WTC11 (cell line): ENCODE results near the gene SPOP. TPM values are rescaled to one million over a fixed set of nuclear protein-coding genes. Genes with fewer than 3 reads are reported as not detected.

Experiments
- AFF4 ChIP-seq: sonication (generic); formaldehyde crosslinking; IDR thresholded peaks from 2 replicates; pipeline ENCODE4 v1.8.1; 2023; ENCODE audit warnings: mild to moderate bottlenecking, missing genetic modification reagents, borderline replicate concordance
- ATF3 ChIP-seq: sonication (generic); formaldehyde crosslinking; conservative IDR thresholded peaks from 2 replicates; pipeline ENCODE4 v1.8.1; 2022; ENCODE audit warnings: mild to moderate bottlenecking, missing genetic modification reagents
- CBFB ChIP-seq: sonication (generic); formaldehyde crosslinking; IDR thresholded peaks from 2 replicates; pipeline ENCODE4 v1.8.1; 2022; ENCODE audit warnings: mild to moderate bottlenecking, low read depth, missing genetic modification reagents
- CREM ChIP-seq: sonication (generic); formaldehyde crosslinking; IDR thresholded peaks from 2 replicates; pipeline ENCODE4 v1.8.1; 2022; ENCODE audit warnings: mild to moderate bottlenecking, missing genetic modification reagents, moderate library complexity
- CTCF ChIP-seq: fragments of 200-600 bp; IDR thresholded peaks from 2 replicates; pipeline ENCODE4 v1.8.0; 2022; ENCODE audit warnings: antibody characterized with exemption
- GABPB1 ChIP-seq: sonication (generic); formaldehyde crosslinking; IDR thresholded peaks from 2 replicates; pipeline ENCODE4 v1.8.1; 2023; ENCODE audit warnings: mild to moderate bottlenecking, missing genetic modification reagents
- IRF1 ChIP-seq: sonication (generic); formaldehyde crosslinking; IDR thresholded peaks from 2 replicates; pipeline ENCODE4 v1.8.0; 2023; ENCODE audit warnings: missing genetic modification reagents
- IRF2 ChIP-seq: sonication (generic); formaldehyde crosslinking; IDR thresholded peaks from 2 replicates; pipeline ENCODE4 v1.8.0; 2022; ENCODE audit warnings: low read depth, missing genetic modification reagents, borderline replicate concordance
- MXD4 ChIP-seq: fragments of 250-450 bp; sonication (Bioruptor Pico); IDR thresholded peaks from 2 replicates; pipeline ENCODE4 v1.8.0; 2021; ENCODE audit warnings: mild to moderate bottlenecking, moderate library complexity, borderline replicate concordance
- NFATC4 ChIP-seq: fragments of 250-450 bp; sonication (Bioruptor Pico); IDR thresholded peaks from 2 replicates; pipeline ENCODE4 v1.9.0; 2021; ENCODE audit warnings: mild to moderate bottlenecking
- NFYB ChIP-seq: sonication (generic); formaldehyde crosslinking; conservative IDR thresholded peaks from 2 replicates; pipeline ENCODE4 v1.8.0; 2022; ENCODE audit warnings: low read depth, missing genetic modification reagents
- OVOL2 ChIP-seq: fragments of 250-450 bp; sonication (Bioruptor Pico); IDR thresholded peaks from 2 replicates; pipeline ENCODE4 v1.9.0; 2021; ENCODE audit warnings: mild to moderate bottlenecking, borderline replicate concordance
- TCF7 ChIP-seq: sonication (generic); formaldehyde crosslinking; IDR thresholded peaks from 2 replicates; pipeline ENCODE4 v1.8.0; 2022; ENCODE audit warnings: mild to moderate bottlenecking, low read depth, missing genetic modification reagents, moderate library complexity
- TP53 ChIP-seq: sonication (generic); formaldehyde crosslinking; IDR thresholded peaks from 2 replicates; pipeline ENCODE4 v1.8.1; 2023; ENCODE audit warnings: mild to moderate bottlenecking, missing genetic modification reagents
- ZNF121 ChIP-seq: sonication (generic); formaldehyde crosslinking; IDR thresholded peaks from 2 replicates; pipeline ENCODE4 v1.8.0; 2023; ENCODE audit warnings: missing genetic modification reagents
- ZNF263 ChIP-seq: sonication (generic); formaldehyde crosslinking; IDR thresholded peaks from 2 replicates; pipeline ENCODE4 v1.8.1; 2022; ENCODE audit warnings: low read depth, mild to moderate bottlenecking, moderate library complexity, missing genetic modification reagents
- ZNF416 ChIP-seq: fragments of 250-450 bp; sonication (Bioruptor Pico); IDR thresholded peaks from 2 replicates; pipeline ENCODE4 v1.9.0; 2021; ENCODE audit warnings: mild to moderate bottlenecking, inconsistent platforms
- ZNF423 ChIP-seq: fragments of 250-450 bp; sonication (Bioruptor Pico); IDR thresholded peaks from 2 replicates; pipeline ENCODE4 v2.1.2; 2022; ENCODE audit warnings: mild to moderate bottlenecking, moderate library complexity
- ZNF671 ChIP-seq: fragments of 250-450 bp; sonication (Bioruptor Pico); IDR thresholded peaks from 2 replicates; pipeline ENCODE4 v1.8.0; 2021; ENCODE audit warnings: mild to moderate bottlenecking
- total RNA-seq: library from RNA; stranded (reverse); gene quantifications from 3 replicates; pipeline ENCODE4 v1.2.3, GENCODE V29; 2021
- TF ChIP-seq, protein P1 (sequence below): fragments of 250-450 bp; sonication (Bioruptor Pico); IDR thresholded peaks from 2 replicates; pipeline ENCODE4 v1.9.0; 2021; ENCODE audit warnings: mild to moderate bottlenecking, borderline replicate concordance
- TF ChIP-seq, protein P2 (sequence below): sonication (generic); formaldehyde crosslinking; conservative IDR thresholded peaks from 2 replicates; pipeline ENCODE4 v1.8.1; 2023; ENCODE audit warnings: mild to moderate bottlenecking, low read depth, missing genetic modification reagents, moderate library complexity
- TF ChIP-seq, protein P3 (sequence below): fragments of 250-450 bp; sonication (Bioruptor Pico); IDR thresholded peaks from 2 replicates; pipeline ENCODE4 v2.1.2; 2022; ENCODE audit warnings: mild to moderate bottlenecking, moderate library complexity
- TF ChIP-seq, protein P4 (sequence below): sonication (generic); formaldehyde crosslinking; IDR thresholded peaks from 2 replicates; pipeline ENCODE4 v1.8.1; 2022; ENCODE audit warnings: mild to moderate bottlenecking, missing genetic modification reagents, moderate library complexity, borderline replicate concordance

The SPOP gene
- total RNA-seq, 1 experiment from 2014 or later = 19.2 TPM

GRCh38 chr17:49556223-49556943, 121.5 kb downstream of the SPOP start (continued):
- TF ChIP-seq, protein P1, sequence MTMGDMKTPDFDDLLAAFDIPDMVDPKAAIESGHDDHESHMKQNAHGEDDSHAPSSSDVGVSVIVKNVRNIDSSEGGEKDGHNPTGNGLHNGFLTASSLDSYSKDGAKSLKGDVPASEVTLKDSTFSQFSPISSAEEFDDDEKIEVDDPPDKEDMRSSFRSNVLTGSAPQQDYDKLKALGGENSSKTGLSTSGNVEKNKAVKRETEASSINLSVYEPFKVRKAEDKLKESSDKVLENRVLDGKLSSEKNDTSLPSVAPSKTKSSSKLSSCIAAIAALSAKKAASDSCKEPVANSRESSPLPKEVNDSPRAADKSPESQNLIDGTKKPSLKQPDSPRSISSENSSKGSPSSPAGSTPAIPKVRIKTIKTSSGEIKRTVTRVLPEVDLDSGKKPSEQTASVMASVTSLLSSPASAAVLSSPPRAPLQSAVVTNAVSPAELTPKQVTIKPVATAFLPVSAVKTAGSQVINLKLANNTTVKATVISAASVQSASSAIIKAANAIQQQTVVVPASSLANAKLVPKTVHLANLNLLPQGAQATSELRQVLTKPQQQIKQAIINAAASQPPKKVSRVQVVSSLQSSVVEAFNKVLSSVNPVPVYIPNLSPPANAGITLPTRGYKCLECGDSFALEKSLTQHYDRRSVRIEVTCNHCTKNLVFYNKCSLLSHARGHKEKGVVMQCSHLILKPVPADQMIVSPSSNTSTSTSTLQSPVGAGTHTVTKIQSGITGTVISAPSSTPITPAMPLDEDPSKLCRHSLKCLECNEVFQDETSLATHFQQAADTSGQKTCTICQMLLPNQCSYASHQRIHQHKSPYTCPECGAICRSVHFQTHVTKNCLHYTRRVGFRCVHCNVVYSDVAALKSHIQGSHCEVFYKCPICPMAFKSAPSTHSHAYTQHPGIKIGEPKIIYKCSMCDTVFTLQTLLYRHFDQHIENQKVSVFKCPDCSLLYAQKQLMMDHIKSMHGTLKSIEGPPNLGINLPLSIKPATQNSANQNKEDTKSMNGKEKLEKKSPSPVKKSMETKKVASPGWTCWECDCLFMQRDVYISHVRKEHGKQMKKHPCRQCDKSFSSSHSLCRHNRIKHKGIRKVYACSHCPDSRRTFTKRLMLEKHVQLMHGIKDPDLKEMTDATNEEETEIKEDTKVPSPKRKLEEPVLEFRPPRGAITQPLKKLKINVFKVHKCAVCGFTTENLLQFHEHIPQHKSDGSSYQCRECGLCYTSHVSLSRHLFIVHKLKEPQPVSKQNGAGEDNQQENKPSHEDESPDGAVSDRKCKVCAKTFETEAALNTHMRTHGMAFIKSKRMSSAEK (CRISPR knock-in tag) = no peak
- TF ChIP-seq ZNF423 (CRISPR knock-in tag) (no peak), ZNF263 (no peak), CREM (CRISPR knock-in tag) (0 out of 2 replicates have a peak, but pooled peaks have one; percentile 11), CTCF (peak; percentile 96), MXD4 (CRISPR knock-in tag) (no peak), ZNF671 (no peak), IRF1 (no peak), TCF7 (CRISPR knock-in tag) (no peak), OVOL2 (no peak), NFATC4 (CRISPR knock-in tag) (no peak), ZNF121 (no peak), CBFB (CRISPR knock-in tag) (no peak), ATF3 (no peak), TP53 (no peak), NFYB (CRISPR knock-in tag) (no peak), GABPB1 (CRISPR knock-in tag) (0 out of 2 replicates have a peak, but pooled peaks have one; percentile 29), AFF4 (CRISPR knock-in tag) (no peak), IRF2 (CRISPR knock-in tag) (no peak), ZNF416 (no peak)
- TF ChIP-seq, protein P2, sequence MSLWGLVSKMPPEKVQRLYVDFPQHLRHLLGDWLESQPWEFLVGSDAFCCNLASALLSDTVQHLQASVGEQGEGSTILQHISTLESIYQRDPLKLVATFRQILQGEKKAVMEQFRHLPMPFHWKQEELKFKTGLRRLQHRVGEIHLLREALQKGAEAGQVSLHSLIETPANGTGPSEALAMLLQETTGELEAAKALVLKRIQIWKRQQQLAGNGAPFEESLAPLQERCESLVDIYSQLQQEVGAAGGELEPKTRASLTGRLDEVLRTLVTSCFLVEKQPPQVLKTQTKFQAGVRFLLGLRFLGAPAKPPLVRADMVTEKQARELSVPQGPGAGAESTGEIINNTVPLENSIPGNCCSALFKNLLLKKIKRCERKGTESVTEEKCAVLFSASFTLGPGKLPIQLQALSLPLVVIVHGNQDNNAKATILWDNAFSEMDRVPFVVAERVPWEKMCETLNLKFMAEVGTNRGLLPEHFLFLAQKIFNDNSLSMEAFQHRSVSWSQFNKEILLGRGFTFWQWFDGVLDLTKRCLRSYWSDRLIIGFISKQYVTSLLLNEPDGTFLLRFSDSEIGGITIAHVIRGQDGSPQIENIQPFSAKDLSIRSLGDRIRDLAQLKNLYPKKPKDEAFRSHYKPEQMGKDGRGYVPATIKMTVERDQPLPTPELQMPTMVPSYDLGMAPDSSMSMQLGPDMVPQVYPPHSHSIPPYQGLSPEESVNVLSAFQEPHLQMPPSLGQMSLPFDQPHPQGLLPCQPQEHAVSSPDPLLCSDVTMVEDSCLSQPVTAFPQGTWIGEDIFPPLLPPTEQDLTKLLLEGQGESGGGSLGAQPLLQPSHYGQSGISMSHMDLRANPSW (CRISPR knock-in tag) = no peak
- TF ChIP-seq, protein P3, sequence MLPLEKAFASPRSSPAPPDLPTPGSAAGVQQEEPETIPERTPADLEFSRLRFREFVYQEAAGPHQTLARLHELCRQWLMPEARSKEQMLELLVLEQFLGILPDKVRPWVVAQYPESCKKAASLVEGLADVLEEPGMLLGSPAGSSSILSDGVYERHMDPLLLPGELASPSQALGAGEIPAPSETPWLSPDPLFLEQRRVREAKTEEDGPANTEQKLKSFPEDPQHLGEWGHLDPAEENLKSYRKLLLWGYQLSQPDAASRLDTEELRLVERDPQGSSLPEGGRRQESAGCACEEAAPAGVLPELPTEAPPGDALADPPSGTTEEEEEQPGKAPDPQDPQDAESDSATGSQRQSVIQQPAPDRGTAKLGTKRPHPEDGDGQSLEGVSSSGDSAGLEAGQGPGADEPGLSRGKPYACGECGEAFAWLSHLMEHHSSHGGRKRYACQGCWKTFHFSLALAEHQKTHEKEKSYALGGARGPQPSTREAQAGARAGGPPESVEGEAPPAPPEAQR (CRISPR knock-in tag) = no peak
- TF ChIP-seq, protein P4, sequence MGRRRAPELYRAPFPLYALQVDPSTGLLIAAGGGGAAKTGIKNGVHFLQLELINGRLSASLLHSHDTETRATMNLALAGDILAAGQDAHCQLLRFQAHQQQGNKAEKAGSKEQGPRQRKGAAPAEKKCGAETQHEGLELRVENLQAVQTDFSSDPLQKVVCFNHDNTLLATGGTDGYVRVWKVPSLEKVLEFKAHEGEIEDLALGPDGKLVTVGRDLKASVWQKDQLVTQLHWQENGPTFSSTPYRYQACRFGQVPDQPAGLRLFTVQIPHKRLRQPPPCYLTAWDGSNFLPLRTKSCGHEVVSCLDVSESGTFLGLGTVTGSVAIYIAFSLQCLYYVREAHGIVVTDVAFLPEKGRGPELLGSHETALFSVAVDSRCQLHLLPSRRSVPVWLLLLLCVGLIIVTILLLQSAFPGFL (CRISPR knock-in tag) = no peak
